HepG2 (cell line): ENCODE data around the gene DVL3. TPM values are rescaled to one million over a fixed set of nuclear protein-coding genes. Genes with fewer than 3 reads are reported as not detected.

Source experiments
- AKNA ChIP-seq: sonication (generic); formaldehyde crosslinking; IDR thresholded peaks from 2 replicates; pipeline ENCODE4 v1.4.0; 2020; ENCODE audit warnings: missing genetic modification reagents, borderline replicate concordance
- HIC2 ChIP-seq: sonication (generic); formaldehyde crosslinking; IDR thresholded peaks from 2 replicates; pipeline ENCODE4 v1.9.0; 2022; ENCODE audit warnings: low read depth, missing genetic modification reagents
- HOMEZ ChIP-seq: IDR thresholded peaks from 2 replicates; pipeline ENCODE4 v1.6.1; 2016; ENCODE audit warnings: low read depth
- KAT2B ChIP-seq: fragments of 150-350 bp; IDR thresholded peaks from 2 replicates; pipeline ENCODE4 v1.6.1; 2014; ENCODE audit warnings: low read depth, low read length, borderline replicate concordance
- KLF9 ChIP-seq: IDR thresholded peaks from 2 replicates; pipeline ENCODE4 v1.6.1; 2016; ENCODE audit warnings: low read depth
- PBX3 ChIP-seq: sonication (generic); formaldehyde crosslinking; IDR thresholded peaks from 2 replicates; pipeline ENCODE4 v1.8.1; 2023; ENCODE audit warnings: missing genetic modification reagents, inconsistent platforms, borderline replicate concordance
- PCBP2 ChIP-seq: fragments of 200-400 bp; formaldehyde crosslinking; optimal IDR thresholded peaks from 2 replicates; pipeline ENCODE3; 2018; ENCODE audit warnings: low read length, low read depth; ENCODE audit not compliant: poor library complexity, severe bottlenecking
- PHF21A ChIP-seq: sonication (generic); formaldehyde crosslinking; IDR thresholded peaks from 2 replicates; pipeline ENCODE4 v1.5.0; 2020; ENCODE audit warnings: mild to moderate bottlenecking, missing genetic modification reagents
- POLR2G ChIP-seq: fragments of 200-400 bp; formaldehyde crosslinking; IDR thresholded peaks from 2 replicates; pipeline ENCODE4 v1.6.1; 2018; ENCODE audit warnings: mild to moderate bottlenecking, low read depth, low read length, moderate library complexity
- ZMYM4 ChIP-seq: sonication (generic); formaldehyde crosslinking; IDR thresholded peaks from 2 replicates; pipeline ENCODE4 v1.8.1; 2023; ENCODE audit warnings: mild to moderate bottlenecking, missing genetic modification reagents
- ZNF121 ChIP-seq: sonication (generic); formaldehyde crosslinking; IDR thresholded peaks from 2 replicates; pipeline ENCODE4 v1.5.0; 2020; ENCODE audit warnings: mild to moderate bottlenecking, missing genetic modification reagents
- ZNF235 ChIP-seq: sonication (generic); formaldehyde crosslinking; IDR thresholded peaks from 2 replicates; pipeline ENCODE4 v1.8.1; 2023; ENCODE audit warnings: mild to moderate bottlenecking, missing genetic modification reagents, borderline replicate concordance
- ZNF337 ChIP-seq: sonication (generic); formaldehyde crosslinking; IDR thresholded peaks from 2 replicates; pipeline ENCODE4 v1.5.1; 2020; ENCODE audit warnings: missing genetic modification reagents, low read depth, mild to moderate bottlenecking, borderline replicate concordance
- ZNF841 ChIP-seq: sonication (generic); formaldehyde crosslinking; IDR thresholded peaks from 2 replicates; pipeline ENCODE4 v1.8.1; 2023; ENCODE audit warnings: missing genetic modification reagents, borderline replicate concordance
- ZZZ3 ChIP-seq: sonication (generic); formaldehyde crosslinking; IDR thresholded peaks from 2 replicates; pipeline ENCODE4 v1.4.0; 2020; ENCODE audit warnings: missing genetic modification reagents, mild to moderate bottlenecking, borderline replicate concordance
- polyA plus RNA-seq, 8 experiments: library from polyadenylated mRNA; depleted of rRNA in 3 of 8; stranded (reverse) in 7 of 8; unstranded in 1 of 8; fragments of >200 nt; fragmentation: Illumina TruSeq in 4 of 8; extraction: Trizol in 4 of 8; gene quantifications; 2 replicates each; pipeline versions ENCODE4 v1.2.1 to v1.2.3, GENCODE V29; 2011 to 2016; ENCODE audit warnings: low read depth in 4 of 8, missing spikeins in 1 of 8, mixed read lengths in 1 of 8; ENCODE audit not compliant: insufficient read depth in 1 of 8
- total RNA-seq, 5 experiments: library from RNA; depleted of rRNA; stranded (reverse); fragments of >200 nt; fragmentation: Illumina TruSeq; extraction: Trizol; gene quantifications; 2 replicates each; pipeline ENCODE4 v1.2.3, GENCODE V29; 2016; ENCODE audit warnings: low read depth in 1 of 5
- TF ChIP-seq, protein P1 (sequence below): sonication (generic); formaldehyde crosslinking; IDR thresholded peaks from 2 replicates; pipeline ENCODE4 v1.4.0; 2020; ENCODE audit warnings: mild to moderate bottlenecking, missing genetic modification reagents

The DVL3 gene
- total and polyA plus RNA-seq, 2 of the 13 experiments (the other 11 are each of a cell fraction or from before 2014, with no cell fraction given), result 29.0 to 36.1 TPM

- TF ChIP-seq AKNA (CRISPR knock-in tag), result no peak; the same call in 1 of the 2 replicates
- TF ChIP-seq PCBP2, result no peak
- TF ChIP-seq HIC2, result 0 out of 2 replicates have a peak, but pooled peaks have one; percentile 51
- TF ChIP-seq, protein P1, sequence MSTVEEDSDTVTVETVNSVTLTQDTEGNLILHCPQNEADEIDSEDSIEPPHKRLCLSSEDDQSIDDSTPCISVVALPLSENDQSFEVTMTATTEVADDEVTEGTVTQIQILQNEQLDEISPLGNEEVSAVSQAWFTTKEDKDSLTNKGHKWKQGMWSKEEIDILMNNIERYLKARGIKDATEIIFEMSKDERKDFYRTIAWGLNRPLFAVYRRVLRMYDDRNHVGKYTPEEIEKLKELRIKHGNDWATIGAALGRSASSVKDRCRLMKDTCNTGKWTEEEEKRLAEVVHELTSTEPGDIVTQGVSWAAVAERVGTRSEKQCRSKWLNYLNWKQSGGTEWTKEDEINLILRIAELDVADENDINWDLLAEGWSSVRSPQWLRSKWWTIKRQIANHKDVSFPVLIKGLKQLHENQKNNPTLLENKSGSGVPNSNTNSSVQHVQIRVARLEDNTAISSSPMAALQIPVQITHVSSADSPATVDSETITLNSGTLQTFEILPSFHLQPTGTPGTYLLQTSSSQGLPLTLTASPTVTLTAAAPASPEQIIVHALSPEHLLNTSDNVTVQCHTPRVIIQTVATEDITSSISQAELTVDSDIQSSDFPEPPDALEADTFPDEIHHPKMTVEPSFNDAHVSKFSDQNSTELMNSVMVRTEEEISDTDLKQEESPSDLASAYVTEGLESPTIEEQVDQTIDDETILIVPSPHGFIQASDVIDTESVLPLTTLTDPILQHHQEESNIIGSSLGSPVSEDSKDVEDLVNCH (CRISPR knock-in tag), result no peak
- TF ChIP-seq KLF9, result 0 out of 2 replicates have a peak, but pooled peaks have one; percentile 79
- TF ChIP-seq ZMYM4, result peak; percentile 86
- peak; percentile 78 for TF ChIP-seq PHF21A
- TF ChIP-seq ZNF235, result no peak
- TF ChIP-seq ZNF121, result no peak
- TF ChIP-seq ZNF337 (CRISPR knock-in tag), result no peak
- TF ChIP-seq ZNF841 (CRISPR knock-in tag), result no peak
- TF ChIP-seq KAT2B, result no peak
- peak; percentile 56; the same call in 1 of the 2 replicates for TF ChIP-seq HOMEZ
- TF ChIP-seq ZZZ3 (CRISPR knock-in tag), result peak; percentile 68; the same call in 1 of the 2 replicates
- peak; percentile 97 for TF ChIP-seq POLR2G
- no peak for TF ChIP-seq PBX3
These were observed 19.8 kb upstream of the DVL3 start, which contains the start of gene EIF2B5 (continued) for GRCh38 chr3:184135149-184135910.
